HCT116 (cell line): ENCODE data around the gene PDE6D. TPM values are rescaled to one million over a fixed set of nuclear protein-coding genes. Genes with fewer than 3 reads are reported as not detected.

ENCODE experiments used
- ATAC-seq: fragments of 200-7000 bp; cut with Tn5 transposase; 2 replicates; pipeline ENCODE4 v1.9.1; 2020; ENCODE audit warnings: mild to moderate bottlenecking, moderate library complexity
- BruUV-seq: library from RNA; stranded (reverse); fragments of 400-500 nt; replicated peaks from 2 replicates; lab custom pipeline; 2021; lab: Mats Ljungman, UMichigan
- CTCF ChIA-PET: fragments of 300-600 bp; sonication (Branson Sonifier 250); formaldehyde crosslinking; loops from one replicate; lab custom pipeline; 2021; ENCODE audit warnings: antibody characterized with exemption; lab: Charles Lee
- POLR2A ChIA-PET: fragments of 300-600, 350-600 bp; sonication (Branson Sonifier 250); formaldehyde crosslinking; loops from one replicate; lab custom pipeline; 2021; ENCODE audit warnings: antibody characterized with exemption; lab: Charles Lee
- RAD21 ChIA-PET, 2 experiments: fragments of 300-600 bp; sonication (Branson Sonifier 250); formaldehyde crosslinking; loops; one replicate each; lab custom pipeline; 2023; ENCODE audit warnings: low total read pairs in 2 of 2; ENCODE audit not compliant: uncharacterized antibody in 2 of 2, unreplicated experiment in 2 of 2, low non-redundant PET in 1 of 2; lab: Charles Lee
- DNase-seq: peaks from one replicate; pipeline ENCODE4 v3.0.0-alpha.2; 2010; ENCODE audit warnings: low read depth, low spot score
- H2AFZ ChIP-seq: fragments of 200-600 bp; shearing (Covaris generic), sonication (generic); 2 replicates; pipeline ENCODE4 v1.6.1; 2017; ENCODE audit warnings: low read depth, mixed run types, mixed read lengths, antibody characterized with exemption, low read length; ENCODE audit not compliant: poor library complexity, severe bottlenecking
- H3K27ac ChIP-seq: 2 replicates; pipeline ENCODE4 v1.5.1; 2012; ENCODE audit warnings: low read depth, low read length
- H3K27me3 ChIP-seq: fragments of 200-600 bp; sonication (generic); 2 replicates; pipeline ENCODE4 v1.6.1; 2016; ENCODE audit warnings: mixed run types, low read length, mixed read lengths; ENCODE audit not compliant: insufficient read depth
- H3K36me3 ChIP-seq, 2 experiments: fragments of 200-500 bp in 1 of 2; fragments of 200-600 bp in 1 of 2; sonication (Bioruptor generic) in 1 of 2; sonication (generic) in 1 of 2; 2 replicates each; pipeline versions ENCODE4 v1.5.1 to v1.6.1; 2014 to 2016; ENCODE audit warnings: low read length in 2 of 2, inconsistent platforms in 1 of 2, mixed read lengths in 1 of 2, mixed run types in 1 of 2; ENCODE audit not compliant: insufficient read depth in 2 of 2, control insufficient read depth in 1 of 2
- H3K4me1 ChIP-seq, 2 experiments: fragments of 200-600 bp in 1 of 2; sonication (generic) in 1 of 2; 2 replicates each; pipeline versions ENCODE4 v1.5.1 to v1.6.1; 2012 to 2017; ENCODE audit warnings: low read length in 2 of 2, inconsistent platforms in 1 of 2, mild to moderate bottlenecking in 1 of 2, mixed read lengths in 1 of 2, mixed run types in 1 of 2, moderate library complexity in 1 of 2; ENCODE audit not compliant: insufficient read depth in 2 of 2, control insufficient read depth in 1 of 2
- H3K4me2 ChIP-seq: fragments of 200-600 bp; sonication (generic); 2 replicates; pipeline ENCODE4 v1.6.1; 2017; ENCODE audit warnings: mixed run types, low read length, mixed read lengths
- H3K4me3 ChIP-seq, 2 experiments: fragments of 200-600 bp in 1 of 2; sonication (generic) in 1 of 2; replicated peaks in 1 of 2; 2 replicates each; pipeline ENCODE4 v1.5.1; 2011 to 2016; ENCODE audit warnings: low read length in 2 of 2, control low read depth in 1 of 2, low read depth in 1 of 2, mild to moderate bottlenecking in 1 of 2, mixed read lengths in 1 of 2, mixed run types in 1 of 2
- H3K79me2 ChIP-seq: fragments of 200-600 bp; sonication (generic); 2 replicates; pipeline ENCODE4 v1.6.1; 2017; ENCODE audit warnings: mild to moderate bottlenecking, mixed run types, low read length, moderate library complexity, mixed read lengths; ENCODE audit not compliant: insufficient read depth
- H3K9ac ChIP-seq: fragments of 200-600 bp; sonication (generic); 2 replicates; pipeline ENCODE4 v1.6.1; 2016; ENCODE audit warnings: low read length, mixed read lengths
- H3K9me2 ChIP-seq: fragments of 200-600 bp; sonication (generic), shearing (Covaris generic); 2 replicates; pipeline ENCODE4 v1.6.1; 2017; ENCODE audit warnings: mixed run types, mild to moderate bottlenecking, moderate library complexity; ENCODE audit not compliant: insufficient read depth
- H3K9me3 ChIP-seq, 2 experiments: fragments of 200-500 bp in 1 of 2; fragments of 200-600 bp in 1 of 2; sonication (Bioruptor generic) in 1 of 2; sonication (generic) in 1 of 2; 2 replicates each; pipeline ENCODE4 v1.6.1; 2014 to 2017; ENCODE audit warnings: low read length in 2 of 2, mixed read lengths in 2 of 2, inconsistent platforms in 1 of 2, low read depth in 1 of 2, mild to moderate bottlenecking in 1 of 2, mixed run types in 1 of 2, moderate library complexity in 1 of 2; ENCODE audit not compliant: control insufficient read depth in 1 of 2, insufficient read depth in 1 of 2
- H4K20me1 ChIP-seq: fragments of 200-600 bp; sonication (generic), shearing (Covaris generic); 2 replicates; pipeline ENCODE4 v1.6.1; 2017; ENCODE audit warnings: mixed run types, mild to moderate bottlenecking, moderate library complexity; ENCODE audit not compliant: insufficient read depth
- CBX3 ChIP-seq: IDR thresholded peaks from 2 replicates; pipeline ENCODE4 v1.6.1; 2012; ENCODE audit warnings: low read depth
- CEBPB ChIP-seq: IDR thresholded peaks from 2 replicates; pipeline ENCODE4 v1.6.1; 2012; ENCODE audit warnings: low read depth
- EGR1 ChIP-seq: IDR thresholded peaks from 2 replicates; pipeline ENCODE4 v1.6.1; 2012; ENCODE audit warnings: low read depth
- EZH2 ChIP-seq: fragments of 200-600 bp; sonication (generic); IDR thresholded peaks from 2 replicates; pipeline ENCODE4 v1.6.1; 2017; ENCODE audit warnings: antibody characterized with exemption, mixed run types
- FOSL1 ChIP-seq: IDR thresholded peaks from 2 replicates; pipeline ENCODE4 v1.6.1; 2012; ENCODE audit warnings: low read depth
- POLR2A ChIP-seq: IDR thresholded peaks from 2 replicates; pipeline ENCODE4 v1.7.0; 2011; ENCODE audit warnings: borderline replicate concordance; ENCODE audit not compliant: insufficient read depth, insufficient read length; ENCODE audit errors: extremely low read depth
- RAD21 ChIP-seq: IDR thresholded peaks from 2 replicates; pipeline ENCODE4 v1.6.1; 2012; ENCODE audit warnings: low read depth, mild to moderate bottlenecking
- SIN3A ChIP-seq: IDR thresholded peaks from 2 replicates; pipeline ENCODE4 v1.6.1; 2012; ENCODE audit warnings: low read depth
- SP1 ChIP-seq: IDR thresholded peaks from 2 replicates; pipeline ENCODE4 v1.6.1; 2012; ENCODE audit warnings: low read depth
- TCF7L2 ChIP-seq: IDR thresholded peaks from 2 replicates; pipeline ENCODE4 v1.7.0; 2011; ENCODE audit warnings: borderline replicate concordance, inconsistent platforms; ENCODE audit not compliant: insufficient read depth, insufficient read length; ENCODE audit errors: extremely low read depth
- YY1 ChIP-seq: IDR thresholded peaks from 2 replicates; pipeline ENCODE4 v1.6.1; 2011; ENCODE audit warnings: low read length, low read depth, moderate library complexity, mild to moderate bottlenecking; ENCODE audit not compliant: insufficient replicate concordance; ENCODE audit errors: extremely low read depth
- ZNF274 ChIP-seq: fragments of 200-500 bp; sonication (Bioruptor generic); IDR thresholded peaks from 2 replicates; pipeline ENCODE4 v1.6.1; 2014; ENCODE audit warnings: mild to moderate bottlenecking, low read depth, low read length, inconsistent platforms
- intact Hi-C: fragments of 100-400 bp; cut with micrococcal nuclease; formaldehyde crosslinking; loops from 2 replicates; pipeline ENCODE4 v1.10.0; 2022
- total RNA-seq: library from RNA; stranded (reverse); gene quantifications from one replicate; pipeline ENCODE4 v1.2.1, GENCODE V29; 2021; ENCODE audit not compliant: unreplicated experiment
- TF ChIP-seq, protein P1 (sequence below): IDR thresholded peaks from 2 replicates; pipeline ENCODE4 v1.6.1; 2011; ENCODE audit warnings: mild to moderate bottlenecking, low read length, moderate library complexity; ENCODE audit not compliant: insufficient replicate concordance; ENCODE audit errors: extremely low read depth
- TF ChIP-seq, protein P2 (sequence below): IDR thresholded peaks from 2 replicates; pipeline ENCODE4 v1.6.1; 2012; ENCODE audit warnings: low read depth
- TF ChIP-seq, protein P3 (sequence below): IDR thresholded peaks from 2 replicates; pipeline ENCODE4 v1.6.1; 2012

Gene PDE6D
- total RNA-seq, 1 experiment from 2014 or later, result 26.6 TPM

DNA sequence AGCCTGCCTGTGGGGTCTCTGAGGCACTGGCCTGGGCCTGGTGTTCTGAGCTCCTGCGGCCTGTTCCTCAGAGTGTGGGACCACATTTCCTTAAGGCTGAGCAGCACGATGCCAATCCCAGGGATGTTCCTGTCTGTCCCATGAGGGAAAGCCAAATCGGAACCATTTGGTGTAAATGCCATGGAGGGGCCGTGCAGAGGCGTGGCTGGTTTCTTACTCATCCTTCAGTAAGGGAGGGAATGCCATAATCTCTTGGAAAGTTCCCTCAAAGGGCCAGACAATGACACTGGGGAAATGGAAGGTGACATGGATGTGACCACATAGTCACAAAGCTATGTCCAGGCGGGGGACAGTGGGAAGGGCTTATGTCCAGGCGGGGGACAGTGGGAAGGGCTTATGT is 87.1 kb downstream of the PDE6D start:
- TF ChIP-seq FOSL1 (no peak), SIN3A (no peak), SP1 (no peak), RAD21 (no peak), EZH2 (no peak), EGR1 (no peak), CBX3 (no peak), YY1 (no peak), POLR2A (no peak), CEBPB (no peak), TCF7L2 (no peak), ZNF274 (no peak)
- TF ChIP-seq, protein P1, sequence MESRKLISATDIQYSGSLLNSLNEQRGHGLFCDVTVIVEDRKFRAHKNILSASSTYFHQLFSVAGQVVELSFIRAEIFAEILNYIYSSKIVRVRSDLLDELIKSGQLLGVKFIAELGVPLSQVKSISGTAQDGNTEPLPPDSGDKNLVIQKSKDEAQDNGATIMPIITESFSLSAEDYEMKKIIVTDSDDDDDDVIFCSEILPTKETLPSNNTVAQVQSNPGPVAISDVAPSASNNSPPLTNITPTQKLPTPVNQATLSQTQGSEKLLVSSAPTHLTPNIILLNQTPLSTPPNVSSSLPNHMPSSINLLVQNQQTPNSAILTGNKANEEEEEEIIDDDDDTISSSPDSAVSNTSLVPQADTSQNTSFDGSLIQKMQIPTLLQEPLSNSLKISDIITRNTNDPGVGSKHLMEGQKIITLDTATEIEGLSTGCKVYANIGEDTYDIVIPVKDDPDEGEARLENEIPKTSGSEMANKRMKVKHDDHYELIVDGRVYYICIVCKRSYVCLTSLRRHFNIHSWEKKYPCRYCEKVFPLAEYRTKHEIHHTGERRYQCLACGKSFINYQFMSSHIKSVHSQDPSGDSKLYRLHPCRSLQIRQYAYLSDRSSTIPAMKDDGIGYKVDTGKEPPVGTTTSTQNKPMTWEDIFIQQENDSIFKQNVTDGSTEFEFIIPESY, result no peak
- TF ChIP-seq, protein P2, sequence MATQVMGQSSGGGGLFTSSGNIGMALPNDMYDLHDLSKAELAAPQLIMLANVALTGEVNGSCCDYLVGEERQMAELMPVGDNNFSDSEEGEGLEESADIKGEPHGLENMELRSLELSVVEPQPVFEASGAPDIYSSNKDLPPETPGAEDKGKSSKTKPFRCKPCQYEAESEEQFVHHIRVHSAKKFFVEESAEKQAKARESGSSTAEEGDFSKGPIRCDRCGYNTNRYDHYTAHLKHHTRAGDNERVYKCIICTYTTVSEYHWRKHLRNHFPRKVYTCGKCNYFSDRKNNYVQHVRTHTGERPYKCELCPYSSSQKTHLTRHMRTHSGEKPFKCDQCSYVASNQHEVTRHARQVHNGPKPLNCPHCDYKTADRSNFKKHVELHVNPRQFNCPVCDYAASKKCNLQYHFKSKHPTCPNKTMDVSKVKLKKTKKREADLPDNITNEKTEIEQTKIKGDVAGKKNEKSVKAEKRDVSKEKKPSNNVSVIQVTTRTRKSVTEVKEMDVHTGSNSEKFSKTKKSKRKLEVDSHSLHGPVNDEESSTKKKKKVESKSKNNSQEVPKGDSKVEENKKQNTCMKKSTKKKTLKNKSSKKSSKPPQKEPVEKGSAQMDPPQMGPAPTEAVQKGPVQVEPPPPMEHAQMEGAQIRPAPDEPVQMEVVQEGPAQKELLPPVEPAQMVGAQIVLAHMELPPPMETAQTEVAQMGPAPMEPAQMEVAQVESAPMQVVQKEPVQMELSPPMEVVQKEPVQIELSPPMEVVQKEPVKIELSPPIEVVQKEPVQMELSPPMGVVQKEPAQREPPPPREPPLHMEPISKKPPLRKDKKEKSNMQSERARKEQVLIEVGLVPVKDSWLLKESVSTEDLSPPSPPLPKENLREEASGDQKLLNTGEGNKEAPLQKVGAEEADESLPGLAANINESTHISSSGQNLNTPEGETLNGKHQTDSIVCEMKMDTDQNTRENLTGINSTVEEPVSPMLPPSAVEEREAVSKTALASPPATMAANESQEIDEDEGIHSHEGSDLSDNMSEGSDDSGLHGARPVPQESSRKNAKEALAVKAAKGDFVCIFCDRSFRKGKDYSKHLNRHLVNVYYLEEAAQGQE, result no peak
- TF ChIP-seq, protein P3, sequence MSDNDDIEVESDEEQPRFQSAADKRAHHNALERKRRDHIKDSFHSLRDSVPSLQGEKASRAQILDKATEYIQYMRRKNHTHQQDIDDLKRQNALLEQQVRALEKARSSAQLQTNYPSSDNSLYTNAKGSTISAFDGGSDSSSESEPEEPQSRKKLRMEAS, result no peak
- TF ChIP-seq, all 23 proteins: peak for 0
- Histone ChIP-seq H3K9ac (no peak overlapping the region), H3K27me3 (no peaks in the 10 kb centered on the region), H3K9me3 (no peaks in the 10 kb centered on the region), H3K27ac (no peak overlapping the region), H3K9me2 (no peaks in the 10 kb centered on the region), H3K79me2 (no peaks in the 10 kb centered on the region), H4K20me1 (no peaks in the 10 kb centered on the region), H3K4me1 (peaks cover 4 to 27% of the 10 kb centered on the region in 2 experiments; a peak in 3 of 4 replicates), H3K4me2 (peak overlapping the region; percentile 44), H3K36me3 (no peaks in the 10 kb centered on the region), H3K4me3 (no peak overlapping the region), H2AFZ (no peak overlapping the region)
- ATAC-seq (peak; percentile 39), DNase-seq (no peak)
- CTCF ChIA-PET, result interaction anchor here (1.2 kb wide), 2 partner anchors 7 to 19 kb away, joined by 3 read pairs; no protein-coding TSS in a partner anchor
- POLR2A ChIA-PET, result interaction anchor here (1.1 to 1.7 kb wide), 2 partner anchors 13 to 230 kb away, joined by 3 to 4 read pairs; partner anchors contain the start of gene NCL
- no TSS peak for BruUV-seq
- RAD21 ChIA-PET, result no interaction called here
- intact Hi-C loops, result no loop called here
